ENCODE data around the gene NKAIN2.

The NKAIN2 gene

GRCh38 chr6:124055395-124055794, 251.7 kb downstream of the NKAIN2 start:
- H3K79me2 ChIP-seq (ENCODE audit: control insufficient read depth, insufficient read depth, low read length, unreplicated experiment): no peaks in the 10 kb centered on the region
- no peaks in the 10 kb centered on the region for H3K4me1 ChIP-seq (ENCODE audit: control insufficient read depth, insufficient read depth, low read length, unreplicated experiment)
- no peaks in the 10 kb centered on the region for H3K27me3 ChIP-seq (ENCODE audit: insufficient read depth, low read length)
- no peak overlapping the region for H3K4me3 ChIP-seq (ENCODE audit: low read depth, low read length)
- no peak overlapping the region for H2AFZ ChIP-seq (ENCODE audit: low read length, unreplicated experiment)
- H3K36me3 ChIP-seq (ENCODE audit: insufficient read depth, low read length): no peaks in the 10 kb centered on the region
- H3K27ac ChIP-seq (ENCODE audit: low read depth, low read length): no peak overlapping the region

- Histone ChIP-seq H3K27ac (ENCODE audit: low read depth, low read length) (no peak overlapping the region), H3K4me3 (ENCODE audit: low read depth, low read length) (no peak overlapping the region), H3K4me1 (ENCODE audit: control insufficient read depth, insufficient read depth, low read length, unreplicated experiment) (no peaks in the 10 kb centered on the region), H3K27me3 (ENCODE audit: insufficient read depth, low read length) (no peaks in the 10 kb centered on the region), H3K36me3 (ENCODE audit: insufficient read depth, low read length) (no peaks in the 10 kb centered on the region), H3K79me2 (ENCODE audit: control insufficient read depth, insufficient read depth, low read length, unreplicated experiment) (no peaks in the 10 kb centered on the region), H2AFZ (ENCODE audit: low read length, unreplicated experiment) (no peak overlapping the region)
Observed at GRCh38 chr6:124055963-124056362, 252.3 kb downstream of the NKAIN2 start.

- Histone ChIP-seq H2AFZ (ENCODE audit: low read length, unreplicated experiment) (no peak overlapping the region), H3K4me3 (ENCODE audit: low read depth, low read length) (no peak overlapping the region), H3K36me3 (ENCODE audit: insufficient read depth, low read length) (no peaks in the 10 kb centered on the region), H3K79me2 (ENCODE audit: control insufficient read depth, insufficient read depth, low read length, unreplicated experiment) (no peaks in the 10 kb centered on the region), H3K27me3 (ENCODE audit: insufficient read depth, low read length) (no peaks in the 10 kb centered on the region), H3K4me1 (ENCODE audit: control insufficient read depth, insufficient read depth, low read length, unreplicated experiment) (no peaks in the 10 kb centered on the region), H3K27ac (ENCODE audit: low read depth, low read length) (no peak overlapping the region)
Observed at GRCh38 chr6:124056407-124057334, 253.0 kb downstream of the NKAIN2 start.

- Histone ChIP-seq H3K4me3 (ENCODE audit: low read depth, low read length) (no peak overlapping the region), H3K36me3 (ENCODE audit: insufficient read depth, low read length) (no peaks in the 10 kb centered on the region), H3K27ac (ENCODE audit: low read depth, low read length) (no peak overlapping the region), H3K27me3 (ENCODE audit: insufficient read depth, low read length) (no peaks in the 10 kb centered on the region), H2AFZ (ENCODE audit: low read length, unreplicated experiment) (no peak overlapping the region), H3K79me2 (ENCODE audit: control insufficient read depth, insufficient read depth, low read length, unreplicated experiment) (no peaks in the 10 kb centered on the region), H3K4me1 (ENCODE audit: control insufficient read depth, insufficient read depth, low read length, unreplicated experiment) (no peaks in the 10 kb centered on the region)
Observed at GRCh38 chr6:124057461-124057860, 253.8 kb downstream of the NKAIN2 start.

- Histone ChIP-seq H2AFZ (ENCODE audit: low read length, unreplicated experiment) (no peak overlapping the region), H3K4me3 (ENCODE audit: low read depth, low read length) (no peak overlapping the region), H3K27ac (ENCODE audit: low read depth, low read length) (no peak overlapping the region), H3K27me3 (ENCODE audit: insufficient read depth, low read length) (no peaks in the 10 kb centered on the region), H3K4me1 (ENCODE audit: control insufficient read depth, insufficient read depth, low read length, unreplicated experiment) (no peaks in the 10 kb centered on the region), H3K36me3 (ENCODE audit: insufficient read depth, low read length) (no peaks in the 10 kb centered on the region), H3K79me2 (ENCODE audit: control insufficient read depth, insufficient read depth, low read length, unreplicated experiment) (no peaks in the 10 kb centered on the region)
Observed at GRCh38 chr6:124064317-124065113, 260.9 kb downstream of the NKAIN2 start.

GRCh38 chr6:124066269-124066668, 262.6 kb downstream of the NKAIN2 start:
- Histone ChIP-seq H3K27me3 (ENCODE audit: insufficient read depth, low read length) (no peaks in the 10 kb centered on the region), H3K4me1 (ENCODE audit: control insufficient read depth, insufficient read depth, low read length, unreplicated experiment) (no peaks in the 10 kb centered on the region), H2AFZ (ENCODE audit: low read length, unreplicated experiment) (no peak overlapping the region), H3K36me3 (ENCODE audit: insufficient read depth, low read length) (no peaks in the 10 kb centered on the region), H3K79me2 (ENCODE audit: control insufficient read depth, insufficient read depth, low read length, unreplicated experiment) (no peaks in the 10 kb centered on the region), H3K27ac (ENCODE audit: low read depth, low read length) (no peak overlapping the region), H3K4me3 (ENCODE audit: low read depth, low read length) (no peak overlapping the region)

GRCh38 chr6:124066946-124067552, 263.4 kb downstream of the NKAIN2 start:
- H3K79me2 ChIP-seq (ENCODE audit: control insufficient read depth, insufficient read depth, low read length, unreplicated experiment): no peaks in the 10 kb centered on the region
- H3K27me3 ChIP-seq (ENCODE audit: insufficient read depth, low read length): no peaks in the 10 kb centered on the region
- no peak overlapping the region for H3K27ac ChIP-seq (ENCODE audit: low read depth, low read length)
- H3K4me3 ChIP-seq (ENCODE audit: low read depth, low read length): no peak overlapping the region
- no peak overlapping the region for H2AFZ ChIP-seq (ENCODE audit: low read length, unreplicated experiment)
- no peaks in the 10 kb centered on the region for H3K4me1 ChIP-seq (ENCODE audit: control insufficient read depth, insufficient read depth, low read length, unreplicated experiment)
- H3K36me3 ChIP-seq (ENCODE audit: insufficient read depth, low read length): no peaks in the 10 kb centered on the region

GRCh38 chr6:124069230-124069950, 265.7 kb downstream of the NKAIN2 start:
- Histone ChIP-seq H3K4me3 (ENCODE audit: low read depth, low read length) (no peak overlapping the region), H3K4me1 (ENCODE audit: control insufficient read depth, insufficient read depth, low read length, unreplicated experiment) (no peaks in the 10 kb centered on the region), H3K79me2 (ENCODE audit: control insufficient read depth, insufficient read depth, low read length, unreplicated experiment) (no peaks in the 10 kb centered on the region), H3K36me3 (ENCODE audit: insufficient read depth, low read length) (no peaks in the 10 kb centered on the region), H2AFZ (ENCODE audit: low read length, unreplicated experiment) (no peak overlapping the region), H3K27me3 (ENCODE audit: insufficient read depth, low read length) (no peaks in the 10 kb centered on the region), H3K27ac (ENCODE audit: low read depth, low read length) (no peak overlapping the region)

GRCh38 chr6:124073021-124073420, 269.4 kb downstream of the NKAIN2 start:
- Histone ChIP-seq H3K27me3 (ENCODE audit: insufficient read depth, low read length) (no peaks in the 10 kb centered on the region), H3K79me2 (ENCODE audit: control insufficient read depth, insufficient read depth, low read length, unreplicated experiment) (no peaks in the 10 kb centered on the region), H3K4me1 (ENCODE audit: control insufficient read depth, insufficient read depth, low read length, unreplicated experiment) (no peaks in the 10 kb centered on the region), H2AFZ (ENCODE audit: low read length, unreplicated experiment) (no peak overlapping the region), H3K4me3 (ENCODE audit: low read depth, low read length) (no peak overlapping the region), H3K36me3 (ENCODE audit: insufficient read depth, low read length) (no peaks in the 10 kb centered on the region), H3K27ac (ENCODE audit: low read depth, low read length) (no peak overlapping the region)

Data from ACC112 (cell line).